Measurements from ENCODE around the gene RIN2. TPM values are rescaled to one million over a fixed set of nuclear protein-coding genes. Genes with fewer than 3 reads are reported as not detected.

The RIN2 gene
- total RNA-seq, 4 donors from 2014 or later = 60.9 to 88.3 (median 83.2) TPM

DNA sequence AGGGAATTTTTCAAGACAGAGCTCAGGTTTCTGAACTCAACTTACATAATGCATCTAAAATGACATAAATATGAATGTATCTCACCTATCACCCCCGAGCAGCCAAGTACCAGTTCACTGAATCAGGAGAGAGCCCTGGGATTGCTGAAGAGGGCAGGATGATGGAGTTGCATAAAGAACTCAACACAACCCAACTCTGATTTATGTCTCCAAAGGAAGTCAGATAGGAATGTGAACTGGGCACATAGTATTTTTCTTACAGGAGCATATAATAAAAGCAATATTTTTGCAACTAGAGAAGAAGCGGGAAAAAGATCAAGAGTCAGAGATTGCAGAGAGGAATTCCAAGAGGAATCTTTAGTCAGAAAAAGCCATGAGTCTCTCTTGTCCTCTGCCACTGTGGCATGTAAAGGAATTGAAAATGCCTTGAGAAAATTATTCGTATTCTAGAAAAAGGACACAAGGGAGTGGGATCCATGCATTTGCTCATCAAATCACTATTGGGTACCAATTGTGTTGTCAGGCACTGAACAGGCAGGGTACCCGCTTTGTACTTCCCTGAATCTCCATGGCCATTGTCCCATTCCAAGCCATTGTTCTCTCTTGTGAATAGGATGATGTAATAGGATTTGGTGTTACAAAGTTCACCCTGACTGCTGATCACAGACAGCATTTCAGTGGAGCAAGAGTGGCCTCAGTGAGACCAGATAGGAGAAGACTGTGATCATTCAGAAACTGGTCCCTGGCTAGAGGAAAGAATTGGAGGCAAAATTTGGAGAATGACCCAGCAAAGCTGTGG, 16.3 kb downstream of the RIN2 start:
- no peak overlapping the region for H3K4me3 ChIP-seq (ENCODE audit: low read depth, poor library complexity, severe bottlenecking)
- 81 to 86% methylated on average over 4 of the region's 4 CpGs for WGBS, 2 donors
- DNase-seq (ENCODE audit: low spot score in 2 of 2) = no peak
- intact Hi-C loops (cut with DNase I; ENCODE audit: low total_unique reads) = no loop called here
- TF ChIP-seq, protein P1, sequence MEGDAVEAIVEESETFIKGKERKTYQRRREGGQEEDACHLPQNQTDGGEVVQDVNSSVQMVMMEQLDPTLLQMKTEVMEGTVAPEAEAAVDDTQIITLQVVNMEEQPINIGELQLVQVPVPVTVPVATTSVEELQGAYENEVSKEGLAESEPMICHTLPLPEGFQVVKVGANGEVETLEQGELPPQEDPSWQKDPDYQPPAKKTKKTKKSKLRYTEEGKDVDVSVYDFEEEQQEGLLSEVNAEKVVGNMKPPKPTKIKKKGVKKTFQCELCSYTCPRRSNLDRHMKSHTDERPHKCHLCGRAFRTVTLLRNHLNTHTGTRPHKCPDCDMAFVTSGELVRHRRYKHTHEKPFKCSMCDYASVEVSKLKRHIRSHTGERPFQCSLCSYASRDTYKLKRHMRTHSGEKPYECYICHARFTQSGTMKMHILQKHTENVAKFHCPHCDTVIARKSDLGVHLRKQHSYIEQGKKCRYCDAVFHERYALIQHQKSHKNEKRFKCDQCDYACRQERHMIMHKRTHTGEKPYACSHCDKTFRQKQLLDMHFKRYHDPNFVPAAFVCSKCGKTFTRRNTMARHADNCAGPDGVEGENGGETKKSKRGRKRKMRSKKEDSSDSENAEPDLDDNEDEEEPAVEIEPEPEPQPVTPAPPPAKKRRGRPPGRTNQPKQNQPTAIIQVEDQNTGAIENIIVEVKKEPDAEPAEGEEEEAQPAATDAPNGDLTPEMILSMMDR (IDR thresholded peaks at IDR 0.05) = no peak
- no peak for TF ChIP-seq POLR2A (IDR thresholded peaks at IDR 0.05)

DNA sequence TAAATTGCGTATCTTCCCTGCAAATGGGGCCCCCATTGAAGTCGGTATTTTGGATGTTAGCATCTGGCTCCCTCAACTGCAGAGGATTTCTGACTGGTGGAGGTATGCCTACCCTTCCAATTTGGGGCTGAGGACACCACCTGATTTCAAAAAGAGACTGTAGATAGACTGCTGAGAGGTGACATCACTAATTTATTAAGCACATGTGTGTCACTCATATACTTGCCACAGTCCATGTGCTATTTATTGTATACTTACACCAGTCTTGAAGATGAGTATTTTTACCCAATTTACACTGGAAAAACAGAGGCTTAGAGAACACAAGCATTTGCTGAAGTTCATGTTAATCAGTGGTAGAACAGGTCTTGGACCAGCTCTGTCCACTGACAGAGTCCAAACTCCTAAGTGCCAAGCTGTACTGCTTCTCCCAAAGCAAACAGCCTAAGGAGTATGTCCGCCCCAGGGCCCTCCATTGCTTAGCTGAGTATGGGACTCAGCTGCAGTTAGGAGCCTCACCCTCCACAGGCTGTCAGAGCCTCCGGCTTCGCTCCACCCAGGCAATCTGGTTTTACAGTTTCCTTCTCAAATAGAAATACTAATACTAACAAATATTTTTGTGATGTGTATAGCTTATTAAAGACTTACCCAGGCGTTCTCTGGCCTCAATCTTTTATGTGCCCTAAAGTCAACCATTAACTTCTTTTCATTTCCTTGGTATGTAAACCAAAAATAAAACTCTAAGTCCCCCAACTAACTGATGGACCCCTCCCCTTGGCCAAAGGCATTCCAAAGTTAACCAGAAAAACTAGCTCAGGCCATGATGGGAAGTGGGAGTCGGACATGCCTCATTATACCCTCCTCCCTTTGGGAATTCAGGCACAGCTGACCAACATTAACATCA, 17.5 kb downstream of the RIN2 start:
- no peak for DNase-seq (ENCODE audit: low spot score in 2 of 2)
- intact Hi-C loops (cut with DNase I; ENCODE audit: low total_unique reads) = no loop called here
- no peak for TF ChIP-seq POLR2A (IDR thresholded peaks at IDR 0.05)
- TF ChIP-seq, protein P1 (IDR thresholded peaks at IDR 0.05) = no peak
- WGBS, 2 donors = 66 to 73% methylated on average over 7 of the region's 7 CpGs
- no peak overlapping the region for H3K4me3 ChIP-seq (ENCODE audit: low read depth, poor library complexity, severe bottlenecking)

- TF ChIP-seq POLR2A (IDR thresholded peaks at IDR 0.05) = no peak
- intact Hi-C loops (cut with DNase I; ENCODE audit: low total_unique reads) = no loop called here
- H3K4me3 ChIP-seq (ENCODE audit: low read depth, poor library complexity, severe bottlenecking) = no peak overlapping the region
- no peak for DNase-seq (ENCODE audit: low spot score in 2 of 2)
- 57 to 63% methylated on average over 6 of the region's 6 CpGs for WGBS, 2 donors
Observed at GRCh38 chr20:19777315-19777714, 19.3 kb downstream of the RIN2 start.

DNA sequence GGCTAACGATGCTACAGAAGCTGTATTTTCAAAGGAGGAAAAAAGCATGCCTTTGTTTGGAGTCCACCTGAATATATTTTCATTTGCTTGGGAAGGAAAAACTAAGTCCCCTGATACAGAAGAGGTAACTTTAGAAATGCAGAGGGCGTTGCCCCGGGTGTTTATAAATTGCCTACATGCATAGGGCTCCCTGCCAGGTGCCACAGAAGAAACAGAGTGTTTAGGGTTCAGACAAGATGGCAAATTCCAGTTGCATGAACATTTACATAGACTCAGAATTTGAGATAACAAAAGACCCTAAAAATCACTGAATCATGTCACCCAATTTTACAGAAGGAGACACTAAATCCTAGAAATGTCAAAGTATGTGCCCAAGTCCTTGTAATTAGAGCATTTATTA, 19.9 kb downstream of the RIN2 start:
- H3K4me3 ChIP-seq (ENCODE audit: low read depth, poor library complexity, severe bottlenecking) = no peak overlapping the region
- TF ChIP-seq POLR2A (IDR thresholded peaks at IDR 0.05) = no peak
- TF ChIP-seq, protein P1 (IDR thresholded peaks at IDR 0.05) = no peak
- DNase-seq (ENCODE audit: low spot score in 2 of 2) = no peak
- intact Hi-C loops (cut with DNase I; ENCODE audit: low total_unique reads) = no loop called here
- WGBS, 2 donors = 54 to 59% methylated on average over 3 of the region's 3 CpGs

- intact Hi-C loops (cut with DNase I; ENCODE audit: low total_unique reads) = no loop called here
- no peak for DNase-seq (ENCODE audit: low spot score in 2 of 2)
- WGBS, 2 donors = 51 to 57% methylated on average over 3 of the region's 3 CpGs
- no peak overlapping the region for H3K4me3 ChIP-seq (ENCODE audit: low read depth, poor library complexity, severe bottlenecking)
- no peak for TF ChIP-seq POLR2A (IDR thresholded peaks at IDR 0.05)
- TF ChIP-seq, protein P1 (IDR thresholded peaks at IDR 0.05) = no peak
Observed at GRCh38 chr20:19778404-19778803, 20.3 kb downstream of the RIN2 start.

- H3K4me3 ChIP-seq (ENCODE audit: low read depth, poor library complexity, severe bottlenecking) = no peak overlapping the region
- TF ChIP-seq, protein P1 (IDR thresholded peaks at IDR 0.05) = no peak
- intact Hi-C loops (cut with DNase I; ENCODE audit: low total_unique reads) = loop anchor here (10.0 kb wide), 2 partner anchors 85 to 215 kb away; no protein-coding TSS in a partner anchor
- WGBS, 2 donors = 77 to 79% methylated on average over 5 of the region's 5 CpGs
- DNase-seq (ENCODE audit: low spot score in 2 of 2) = no peak
Observed at GRCh38 chr20:19779634-19780033, 21.6 kb downstream of the RIN2 start.
